ENCODE results near the gene NUTM1. TPM values are rescaled to one million over a fixed set of nuclear protein-coding genes. Genes with fewer than 3 reads are reported as not detected.

NUTM1 gene
- polyA plus RNA-seq, 1 donor (not counting 4 experiments of a cell fraction or from before 2014, with no cell fraction given), result not detected

- peak overlapping the region; percentile 42 for H3K27ac ChIP-seq (ENCODE audit: control insufficient read depth, insufficient read depth, low read length)
- H3K79me2 ChIP-seq (ENCODE audit: control insufficient read depth, insufficient read depth, low read length), result peaks cover 25% of the 10 kb centered on the region
- peaks cover 2% of the 10 kb centered on the region for H3K9me1 ChIP-seq (ENCODE audit: control insufficient read depth, extremely low read depth, insufficient read depth, low read length)
- H3K27me3 ChIP-seq (ENCODE audit: control insufficient read depth, extremely low read depth, insufficient read depth, low read length), result no peaks in the 10 kb centered on the region
- no peaks in the 10 kb centered on the region for H4K20me1 ChIP-seq (ENCODE audit: control insufficient read depth, extremely low read depth, insufficient read depth, low read length)
- DNase-seq (ENCODE audit: low read depth, low spot score) (no peak), FAIRE-seq (no peak)
- no peaks in the 10 kb centered on the region for H3K9me3 ChIP-seq (ENCODE audit: control insufficient read depth, low read depth, low read length)
- dilution Hi-C loops (cut with MboI; ENCODE audit: extremely low pct_ligation_motif_present, low sequenced_read_pairs), result no loop called here
- peak overlapping the region in 1 of 3 experiments; percentile 73 for H3K4me3 ChIP-seq (ENCODE audit: control insufficient read depth in 2 of 3, extremely low read depth in 1 of 3, insufficient read depth in 2 of 3, low read depth in 1 of 3, low read length in 3 of 3)
- TF ChIP-seq, protein P1, sequence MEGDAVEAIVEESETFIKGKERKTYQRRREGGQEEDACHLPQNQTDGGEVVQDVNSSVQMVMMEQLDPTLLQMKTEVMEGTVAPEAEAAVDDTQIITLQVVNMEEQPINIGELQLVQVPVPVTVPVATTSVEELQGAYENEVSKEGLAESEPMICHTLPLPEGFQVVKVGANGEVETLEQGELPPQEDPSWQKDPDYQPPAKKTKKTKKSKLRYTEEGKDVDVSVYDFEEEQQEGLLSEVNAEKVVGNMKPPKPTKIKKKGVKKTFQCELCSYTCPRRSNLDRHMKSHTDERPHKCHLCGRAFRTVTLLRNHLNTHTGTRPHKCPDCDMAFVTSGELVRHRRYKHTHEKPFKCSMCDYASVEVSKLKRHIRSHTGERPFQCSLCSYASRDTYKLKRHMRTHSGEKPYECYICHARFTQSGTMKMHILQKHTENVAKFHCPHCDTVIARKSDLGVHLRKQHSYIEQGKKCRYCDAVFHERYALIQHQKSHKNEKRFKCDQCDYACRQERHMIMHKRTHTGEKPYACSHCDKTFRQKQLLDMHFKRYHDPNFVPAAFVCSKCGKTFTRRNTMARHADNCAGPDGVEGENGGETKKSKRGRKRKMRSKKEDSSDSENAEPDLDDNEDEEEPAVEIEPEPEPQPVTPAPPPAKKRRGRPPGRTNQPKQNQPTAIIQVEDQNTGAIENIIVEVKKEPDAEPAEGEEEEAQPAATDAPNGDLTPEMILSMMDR (optimal IDR thresholded peaks at IDR 0.05 in 1 of 3, IDR thresholded peaks at IDR 0.05 in 1 of 3, conservative IDR thresholded peaks at IDR 0.05 in 1 of 3; ENCODE audit: extremely low read depth in 1 of 3, insufficient read depth in 2 of 3, low read length in 3 of 3), result no peak
- no peak for TF ChIP-seq EZH2 (IDR thresholded peaks at IDR 0.05; ENCODE audit: low read length)
- peaks cover 12% of the 10 kb centered on the region for H3K4me1 ChIP-seq (ENCODE audit: control insufficient read depth, extremely low read depth, insufficient read depth, low read length)
- H3K9ac ChIP-seq (ENCODE audit: control insufficient read depth, extremely low read depth, insufficient read depth, low read length), result peak overlapping the region; percentile 24
- H3K36me3 ChIP-seq (ENCODE audit: control insufficient read depth in 2 of 2, extremely low read depth in 1 of 2, insufficient read depth in 2 of 2, low read length in 2 of 2), result peaks cover 5 to 7% of the 10 kb centered on the region in 2 experiments
- H2AFZ ChIP-seq (ENCODE audit: control insufficient read depth, low read length), result no peak overlapping the region
- H3K4me2 ChIP-seq (ENCODE audit: control insufficient read depth, extremely low read depth, insufficient read depth, low read depth, low read length), result peak overlapping the region; percentile 69
Observed at GRCh38 chr15:34338347-34338746, 4.8 kb upstream of the NUTM1 start.

DNA sequence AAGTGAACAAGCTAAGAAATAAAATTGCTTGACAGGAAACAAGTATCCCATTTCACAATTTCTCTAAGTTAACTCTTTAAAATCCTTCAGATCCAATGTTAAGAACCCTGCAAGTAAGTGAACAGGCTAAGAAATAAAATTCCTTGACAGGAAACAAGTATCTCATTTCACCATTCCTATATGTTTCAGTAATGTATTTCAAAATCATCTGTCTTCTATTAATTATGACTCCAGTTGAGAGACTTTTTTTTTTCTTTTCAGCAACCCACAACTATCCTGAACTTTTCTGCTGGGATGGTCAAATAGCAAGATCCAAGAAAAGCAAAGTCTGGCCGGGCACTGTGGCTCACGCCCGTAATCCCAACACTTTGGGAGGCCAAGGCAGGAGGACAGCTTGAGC is 3.2 kb upstream of the NUTM1 start:
- Histone ChIP-seq H3K4me2 (ENCODE audit: control insufficient read depth, extremely low read depth, insufficient read depth, low read depth, low read length) (no peak overlapping the region), H3K27ac (ENCODE audit: control insufficient read depth, insufficient read depth, low read length) (no peak overlapping the region), H3K36me3 (ENCODE audit: control insufficient read depth in 2 of 2, extremely low read depth in 1 of 2, insufficient read depth in 2 of 2, low read length in 2 of 2) (peaks cover 5 to 7% of the 10 kb centered on the region in 2 experiments), H3K4me3 (ENCODE audit: control insufficient read depth in 2 of 3, extremely low read depth in 1 of 3, insufficient read depth in 2 of 3, low read depth in 1 of 3, low read length in 3 of 3) (no peak overlapping the region), H4K20me1 (ENCODE audit: control insufficient read depth, extremely low read depth, insufficient read depth, low read length) (no peaks in the 10 kb centered on the region), H3K9me3 (ENCODE audit: control insufficient read depth, low read depth, low read length) (no peaks in the 10 kb centered on the region), H2AFZ (ENCODE audit: control insufficient read depth, low read length) (no peak overlapping the region), H3K9ac (ENCODE audit: control insufficient read depth, extremely low read depth, insufficient read depth, low read length) (peak overlapping the region; percentile 1), H3K4me1 (ENCODE audit: control insufficient read depth, extremely low read depth, insufficient read depth, low read length) (peaks cover 12% of the 10 kb centered on the region), H3K79me2 (ENCODE audit: control insufficient read depth, insufficient read depth, low read length) (peaks cover 25% of the 10 kb centered on the region), H3K27me3 (ENCODE audit: control insufficient read depth, extremely low read depth, insufficient read depth, low read length) (no peaks in the 10 kb centered on the region), H3K9me1 (ENCODE audit: control insufficient read depth, extremely low read depth, insufficient read depth, low read length) (peaks cover 2% of the 10 kb centered on the region)
- FAIRE-seq, result no peak
- DNase-seq (ENCODE audit: low read depth, low spot score), result no peak
- TF ChIP-seq EZH2 (IDR thresholded peaks at IDR 0.05; ENCODE audit: low read length), result no peak
- TF ChIP-seq, protein P1 (optimal IDR thresholded peaks at IDR 0.05 in 1 of 3, IDR thresholded peaks at IDR 0.05 in 1 of 3, conservative IDR thresholded peaks at IDR 0.05 in 1 of 3; ENCODE audit: extremely low read depth in 1 of 3, insufficient read depth in 2 of 3, low read length in 3 of 3), result no peak
- dilution Hi-C loops (cut with MboI; ENCODE audit: extremely low pct_ligation_motif_present, low sequenced_read_pairs), result no loop called here

All from keratinocyte (primary cell).